OCI-LY1 (cell line): ENCODE results near the gene FANK1.
"Not testable (repeated sequence)": the region's sequence is repeated elsewhere in the genome, so short reads cannot be mapped to it uniquely, and the experiment has no call there.

Source experiments
- H2AFZ ChIP-seq: fragments of 200-600 bp; sonication (generic), shearing (Covaris generic); 2 replicates; pipeline ENCODE4 v1.6.0; 2014; ENCODE audit warnings: antibody characterized with exemption, mild to moderate bottlenecking, low read length
- H3F3A ChIP-seq: fragments of 200-600 bp; sonication (generic), shearing (Covaris generic); 2 replicates; pipeline ENCODE4 v1.6.0; 2014; ENCODE audit warnings: mild to moderate bottlenecking, antibody characterized with exemption, low read length, moderate library complexity; ENCODE audit not compliant: insufficient read depth
- H3K27ac ChIP-seq: fragments of 200-600 bp; sonication (generic); 2 replicates; pipeline ENCODE4 v1.5.1; 2014; ENCODE audit warnings: low read length, mixed run types, mild to moderate bottlenecking, low read depth; ENCODE audit not compliant: poor library complexity, severe bottlenecking
- H3K27me3 ChIP-seq: fragments of 200-600 bp; sonication (generic); 2 replicates; pipeline ENCODE4 v1.6.0; 2014; ENCODE audit warnings: antibody characterized with exemption, mild to moderate bottlenecking, low read length, moderate library complexity; ENCODE audit not compliant: insufficient read depth
- H3K36me3 ChIP-seq: fragments of 200-600 bp; sonication (generic); 2 replicates; pipeline ENCODE4 v1.6.1; 2014; ENCODE audit warnings: mild to moderate bottlenecking, antibody characterized with exemption, low read length, moderate library complexity, mixed read lengths; ENCODE audit not compliant: insufficient read depth
- H3K4me1 ChIP-seq: fragments of 200-600 bp; sonication (generic); 2 replicates; pipeline ENCODE4 v1.5.1; 2014; ENCODE audit warnings: mild to moderate bottlenecking, low read length, moderate library complexity; ENCODE audit not compliant: insufficient read depth, severe bottlenecking
- H3K4me2 ChIP-seq: fragments of 200-600 bp; sonication (generic), shearing (Covaris generic); 2 replicates; pipeline ENCODE4 v1.6.1; 2014; ENCODE audit warnings: low read length
- H3K4me3 ChIP-seq: fragments of 200-600 bp; sonication (generic); 2 replicates; pipeline ENCODE4 v1.5.1; 2014; ENCODE audit warnings: low read length, low read depth, mild to moderate bottlenecking, mixed read lengths; ENCODE audit not compliant: poor library complexity, severe bottlenecking
- H3K79me2 ChIP-seq: fragments of 200-600 bp; shearing (Covaris generic); 2 replicates; pipeline ENCODE4 v1.6.1; 2016; ENCODE audit warnings: mixed run types, low read length, mixed read lengths; ENCODE audit not compliant: insufficient read depth
- H3K9ac ChIP-seq: fragments of 200-600 bp; sonication (generic), shearing (Covaris generic); 2 replicates; pipeline ENCODE4 v1.6.1; 2014; ENCODE audit warnings: mild to moderate bottlenecking, low read length, mixed read lengths
- H3K9me2 ChIP-seq: fragments of 200-600 bp; sonication (generic), shearing (Covaris generic); 2 replicates; pipeline ENCODE4 v1.6.1; 2014; ENCODE audit warnings: low read depth, mild to moderate bottlenecking, low read length, mixed read lengths
- H3K9me3 ChIP-seq: fragments of 200-600 bp; shearing (Covaris generic); 2 replicates; pipeline ENCODE4 v1.6.1; 2014; ENCODE audit warnings: low read length, mixed read lengths
- H4K20me1 ChIP-seq: fragments of 200-600 bp; sonication (generic), shearing (Covaris generic); 2 replicates; pipeline ENCODE4 v1.6.0; 2016; ENCODE audit warnings: mild to moderate bottlenecking, low read length; ENCODE audit not compliant: insufficient read depth
- CTCF ChIP-seq: fragments of 200-600 bp; sonication (generic), shearing (Covaris generic); IDR thresholded peaks from 2 replicates; pipeline ENCODE4 v1.5.1; 2017; ENCODE audit warnings: mild to moderate bottlenecking, antibody characterized with exemption, low read length, moderate library complexity, mixed read lengths
- EZH2 ChIP-seq: fragments of 200-600 bp; sonication (generic), shearing (Covaris generic); IDR thresholded peaks from 2 replicates; pipeline ENCODE4 v1.8.0; 2017; ENCODE audit warnings: borderline replicate concordance, mixed run types, mild to moderate bottlenecking, antibody characterized with exemption, low read length, moderate library complexity, mixed read lengths

The FANK1 gene

GRCh38 chr10:125967533-125967932 is 71.2 kb downstream of the FANK1 start:
- Histone ChIP-seq H3K36me3 (no peaks in the 10 kb centered on the region), H3K9me3 (no peaks in the 10 kb centered on the region), H3K4me2 (no peak overlapping the region), H3K27me3 (no peaks in the 10 kb centered on the region), H3K79me2 (no peaks in the 10 kb centered on the region), H2AFZ (no peak overlapping the region), H3K9me2 (no peaks in the 10 kb centered on the region), H4K20me1 (no peaks in the 10 kb centered on the region), H3K4me3 (no peak overlapping the region), H3F3A (no peaks in the 10 kb centered on the region), H3K9ac (no peak overlapping the region), H3K27ac (no peak overlapping the region), H3K4me1 (no peaks in the 10 kb centered on the region)
- TF ChIP-seq CTCF (no peak), EZH2 (no peak)

- not testable (repeated sequence) for H3K4me2 ChIP-seq, H3K9ac ChIP-seq
Observed at GRCh38 chr10:125970077-125970630, 73.8 kb downstream of the FANK1 start.

GRCh38 chr10:125976960-125977605 is 80.7 kb downstream of the FANK1 start:
- Histone ChIP-seq H3K27me3 (no peaks in the 10 kb centered on the region), H3K9ac (no peak overlapping the region), H3K4me3 (no peak overlapping the region), H3K9me2 (no peaks in the 10 kb centered on the region), H3K79me2 (no peaks in the 10 kb centered on the region), H3K9me3 (no peaks in the 10 kb centered on the region), H4K20me1 (no peaks in the 10 kb centered on the region), H3F3A (no peaks in the 10 kb centered on the region), H3K27ac (no peak overlapping the region), H3K4me1 (no peaks in the 10 kb centered on the region), H2AFZ (no peak overlapping the region), H3K4me2 (no peak overlapping the region), H3K36me3 (no peaks in the 10 kb centered on the region)
- TF ChIP-seq EZH2, result no peak
- peak; percentile 56 for TF ChIP-seq CTCF

More at GRCh38 chr10:125970077-125970630, 73.8 kb downstream of the FANK1 start:
- H2AFZ ChIP-seq, H3K4me3 ChIP-seq, H3K9me2 ChIP-seq, H3K4me1 ChIP-seq, H3K9me3 ChIP-seq, H3K27me3 ChIP-seq, H3K36me3 ChIP-seq, H3K79me2 ChIP-seq, H4K20me1 ChIP-seq, H3K27ac ChIP-seq, H3F3A ChIP-seq: not testable (repeated sequence)

GRCh38 chr10:125979976-125980375 is 83.6 kb downstream of the FANK1 start:
- Histone ChIP-seq H3K36me3 (no peaks in the 10 kb centered on the region), H3K4me1 (no peaks in the 10 kb centered on the region), H3K79me2 (no peaks in the 10 kb centered on the region), H3K27me3 (no peaks in the 10 kb centered on the region), H2AFZ (no peak overlapping the region), H4K20me1 (no peaks in the 10 kb centered on the region), H3K9ac (no peak overlapping the region), H3K9me2 (no peaks in the 10 kb centered on the region), H3K4me3 (no peak overlapping the region), H3K27ac (no peak overlapping the region), H3K9me3 (no peaks in the 10 kb centered on the region), H3F3A (no peaks in the 10 kb centered on the region), H3K4me2 (no peak overlapping the region)
- TF ChIP-seq EZH2 (no peak), CTCF (no peak)
